ENCODE data around the gene RIGI. TPM values are rescaled to one million over a fixed set of nuclear protein-coding genes. Genes with fewer than 3 reads are reported as not detected.

Gene RIGI
- total and polyA plus RNA-seq, 2 of the 13 experiments (the other 11 are each of a cell fraction or from before 2014, with no cell fraction given): 3.0 to 8.2 TPM

- TF ChIP-seq KAT7 (CRISPR knock-in tag; IDR thresholded peaks at IDR 0.05; ENCODE audit: borderline replicate concordance) (peak; percentile 56; the same call in 1 of the 2 replicates), CCDC6 (CRISPR knock-in tag; IDR thresholded peaks at IDR 0.05) (peak; percentile 41; the same call in 1 of the 2 replicates), ZGPAT (CRISPR knock-in tag; IDR thresholded peaks at IDR 0.05) (peak; percentile 72), KAT8 (CRISPR knock-in tag; IDR thresholded peaks at IDR 0.05) (peak; percentile 78), ZNF83 (CRISPR knock-in tag; IDR thresholded peaks at IDR 0.05; ENCODE audit: borderline replicate concordance) (no peak), ZNF441 (CRISPR knock-in tag; IDR thresholded peaks at IDR 0.05; ENCODE audit: borderline replicate concordance) (no peak), SALL1 (CRISPR knock-in tag; IDR thresholded peaks at IDR 0.05) (peak; percentile 74), ZNF230 (CRISPR knock-in tag; IDR thresholded peaks at IDR 0.05) (no peak), GLMP (CRISPR knock-in tag; IDR thresholded peaks at IDR 0.05; ENCODE audit: borderline replicate concordance) (no peak), GFI1 (CRISPR knock-in tag; IDR thresholded peaks at IDR 0.05; ENCODE audit: borderline replicate concordance) (peak; percentile 53; the same call in 1 of the 2 replicates), GABPB1 (CRISPR knock-in tag; IDR thresholded peaks at IDR 0.05) (peak; percentile 86), EHMT2 (IDR thresholded peaks at IDR 0.05; ENCODE audit: borderline replicate concordance, low read depth, low read length) (no peak), ZBTB34 (CRISPR knock-in tag; IDR thresholded peaks at IDR 0.05) (no peak), ZNF740 (CRISPR knock-in tag; IDR thresholded peaks at IDR 0.05) (0 out of 2 replicates have a peak, but pooled peaks have one; percentile 54), MNT (IDR thresholded peaks at IDR 0.05) (peak; percentile 23; the same call in 1 of the 2 replicates), ARID2 (CRISPR knock-in tag; IDR thresholded peaks at IDR 0.05; ENCODE audit: borderline replicate concordance) (0 out of 2 replicates have a peak, but pooled peaks have one; percentile 69), ZNF619 (CRISPR knock-in tag; IDR thresholded peaks at IDR 0.05) (peak; percentile 35; the same call in 1 of the 2 replicates), KDM5A (IDR thresholded peaks at IDR 0.05; ENCODE audit: borderline replicate concordance, low read length) (peak; percentile 72; the same call in 1 of the 2 replicates), ZNF431 (CRISPR knock-in tag; IDR thresholded peaks at IDR 0.05; ENCODE audit: borderline replicate concordance, low read depth) (peak; percentile 39; the same call in 1 of the 2 replicates), IRF2 (CRISPR knock-in tag; IDR thresholded peaks at IDR 0.05) (peak; percentile 60; the same call in 1 of the 2 replicates), ELF4 (CRISPR knock-in tag; IDR thresholded peaks at IDR 0.05; ENCODE audit: borderline replicate concordance) (peak; percentile 20; the same call in 1 of the 2 replicates)
Measured at GRCh38 chr9:32550562-32551275, 24.7 kb upstream of the RIGI start (continued).

Data from HepG2 (cell line).